Keratinocyte (primary cell): Measurements from ENCODE around the gene MYO15B. TPM values are rescaled to one million over a fixed set of nuclear protein-coding genes. Genes with fewer than 3 reads are reported as not detected.

ENCODE experiments used
- DNase-seq: peaks from one replicate; pipeline ENCODE4 v3.0.0-alpha.2; 2011; ENCODE audit warnings: low read depth, missing footprints, low spot score
- FAIRE-seq: peaks from 2 replicates; lab custom pipeline; 2011; peaks lifted over from hg19 to GRCh38; lab: Jason Lieb, UNC
- H2AFZ ChIP-seq: 2 replicates; pipeline ENCODE4 v1.6.0; 2012; ENCODE audit warnings: low read length, control low read depth, inconsistent platforms; ENCODE audit not compliant: control insufficient read depth
- H3K27ac ChIP-seq: 2 replicates; pipeline ENCODE4 v1.5.1; 2011; ENCODE audit warnings: low read length; ENCODE audit not compliant: control insufficient read depth, insufficient read depth
- H3K27me3 ChIP-seq: 3 replicates; pipeline ENCODE4 v1.6.0; 2011; ENCODE audit warnings: low read length; ENCODE audit not compliant: control insufficient read depth, insufficient read depth; ENCODE audit errors: extremely low read depth
- H3K36me3 ChIP-seq, 2 experiments: 2 replicates in 1 of 2; 3 replicates in 1 of 2; pipeline ENCODE4 v1.5.1; 2011; ENCODE audit warnings: low read length in 2 of 2, mild to moderate bottlenecking in 1 of 2; ENCODE audit not compliant: control insufficient read depth in 2 of 2, insufficient read depth in 2 of 2; ENCODE audit errors: extremely low read depth in 1 of 2
- H3K4me1 ChIP-seq: 3 replicates; pipeline ENCODE4 v1.5.1; 2011; ENCODE audit warnings: low read length; ENCODE audit not compliant: control insufficient read depth, insufficient read depth; ENCODE audit errors: extremely low read depth
- H3K4me2 ChIP-seq: 3 replicates; pipeline ENCODE4 v1.6.0; 2011; ENCODE audit warnings: low read depth, low read length; ENCODE audit not compliant: control insufficient read depth, insufficient read depth; ENCODE audit errors: extremely low read depth
- H3K4me3 ChIP-seq, 3 experiments: fragments of 200-600 bp in 1 of 3; sonication (generic) in 1 of 3; 2 replicates in 2 of 3; 3 replicates in 1 of 3; pipeline ENCODE4 v1.5.1; 2011 to 2016; ENCODE audit warnings: low read length in 3 of 3, mild to moderate bottlenecking in 3 of 3, control low read depth in 2 of 3, inconsistent platforms in 1 of 3, low read depth in 1 of 3, mixed read lengths in 1 of 3, mixed run types in 1 of 3, moderate library complexity in 1 of 3; ENCODE audit not compliant: control insufficient read depth in 2 of 3, insufficient read depth in 2 of 3; ENCODE audit errors: extremely low read depth in 1 of 3
- H3K79me2 ChIP-seq: 2 replicates; pipeline ENCODE4 v1.6.0; 2012; ENCODE audit warnings: low read length; ENCODE audit not compliant: control insufficient read depth, insufficient read depth
- H3K9ac ChIP-seq: 3 replicates; pipeline ENCODE4 v1.6.0; 2011; ENCODE audit warnings: low read length; ENCODE audit not compliant: control insufficient read depth, insufficient read depth; ENCODE audit errors: extremely low read depth
- H3K9me1 ChIP-seq: 3 replicates; pipeline ENCODE4 v1.6.0; 2011; ENCODE audit warnings: low read length; ENCODE audit not compliant: control insufficient read depth, insufficient read depth; ENCODE audit errors: extremely low read depth
- H3K9me3 ChIP-seq: 2 replicates; pipeline ENCODE4 v1.5.1; 2012; ENCODE audit warnings: low read depth, low read length; ENCODE audit not compliant: control insufficient read depth
- H4K20me1 ChIP-seq: 3 replicates; pipeline ENCODE4 v1.6.0; 2011; ENCODE audit warnings: low read length; ENCODE audit not compliant: control insufficient read depth, insufficient read depth; ENCODE audit errors: extremely low read depth
- EZH2 ChIP-seq: IDR thresholded peaks from one replicate; pipeline ENCODE4 v1.6.1; 2012; ENCODE audit warnings: inconsistent platforms, mild to moderate bottlenecking, low read length, moderate library complexity
- dilution Hi-C: fragments of 300-500 bp; cut with MboI; formaldehyde crosslinking; loops from one replicate; pipeline ENCODE4 v1.7.0; 2020; ENCODE audit warnings: low sequenced_read_pairs; ENCODE audit not compliant: extremely low pct_ligation_motif_present
- polyA plus RNA-seq, 5 experiments: library from polyadenylated mRNA; depleted of rRNA in 3 of 5; stranded (reverse) in 3 of 5; stranded (forward) in 1 of 5; unstranded in 1 of 5; fragments of >200 nt; gene quantifications; 1 replicate in 1 of 5; 2 replicates in 3 of 5; 3 replicates in 1 of 5; pipeline versions ENCODE4 v1.2.1 to v1.2.3, GENCODE V29; 2011 to 2012; ENCODE audit warnings: missing spikeins in 2 of 5, low read depth in 1 of 5, low replicate concordance in 1 of 5
- TF ChIP-seq, protein P1 (sequence below), 3 experiments: IDR thresholded peaks in 1 of 3; conservative IDR thresholded peaks in 1 of 3; optimal IDR thresholded peaks in 1 of 3; 2 replicates in 2 of 3; 3 replicates in 1 of 3; pipeline versions ENCODE3 to v1.5.1; 2011; ENCODE audit warnings: low read length in 3 of 3, mild to moderate bottlenecking in 3 of 3, moderate library complexity in 2 of 3, control low read depth in 1 of 3, inconsistent platforms in 1 of 3; ENCODE audit not compliant: insufficient read depth in 2 of 3; ENCODE audit errors: extremely low read depth in 1 of 3

Gene MYO15B
- polyA plus RNA-seq, 1 donor (not counting 4 experiments of a cell fraction or from before 2014, with no cell fraction given): 0.14 TPM

DNA sequence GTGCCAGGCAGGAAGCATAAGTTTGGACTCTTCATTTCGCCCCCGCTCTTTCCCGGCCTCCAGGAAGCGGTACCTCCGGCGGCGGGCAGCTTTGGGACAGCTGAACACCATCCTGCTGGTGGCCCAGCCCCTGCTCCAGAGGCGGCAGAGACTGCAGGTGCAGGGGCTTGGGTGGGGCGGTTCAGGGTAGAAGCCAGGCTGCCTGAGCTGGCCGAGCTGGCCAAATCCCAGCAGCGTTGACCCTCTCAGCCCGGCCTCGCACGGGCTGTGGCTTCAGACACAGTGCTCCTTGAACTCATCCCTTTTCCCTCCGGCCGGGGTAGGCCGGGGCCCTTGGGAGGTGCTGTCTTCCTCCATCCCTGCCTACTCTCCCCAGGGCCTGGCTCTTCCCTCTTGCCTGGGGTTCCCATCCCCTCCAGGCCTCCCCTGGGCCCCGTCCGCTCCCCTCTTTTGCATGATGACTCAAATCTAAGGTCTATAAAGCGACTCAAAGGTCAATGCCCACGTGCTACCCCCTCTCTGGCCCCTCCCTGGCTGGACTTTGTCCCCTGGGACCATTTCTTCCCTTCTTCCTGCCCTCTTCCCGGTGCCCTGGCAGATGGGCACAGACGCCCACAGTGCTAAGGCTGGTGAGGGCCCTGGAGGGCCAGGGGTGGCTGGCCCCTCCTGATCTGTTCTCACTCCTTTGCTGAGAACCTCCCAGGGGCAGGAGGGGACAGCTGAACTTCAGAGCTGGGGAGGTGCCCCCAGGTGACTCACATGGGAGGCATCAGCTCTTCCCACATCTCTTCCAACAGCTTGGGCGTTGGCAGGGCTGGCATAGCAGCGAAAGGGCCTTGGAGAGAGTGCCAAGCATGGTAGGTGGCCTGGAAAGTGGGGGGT is 22.7 kb downstream of the MYO15B start:
- no peaks in the 10 kb centered on the region for H3K9me1 ChIP-seq
- H2AFZ ChIP-seq: no peak overlapping the region
- H4K20me1 ChIP-seq: no peaks in the 10 kb centered on the region
- DNase-seq (no peak), FAIRE-seq (no peak)
- TF ChIP-seq, protein P1, sequence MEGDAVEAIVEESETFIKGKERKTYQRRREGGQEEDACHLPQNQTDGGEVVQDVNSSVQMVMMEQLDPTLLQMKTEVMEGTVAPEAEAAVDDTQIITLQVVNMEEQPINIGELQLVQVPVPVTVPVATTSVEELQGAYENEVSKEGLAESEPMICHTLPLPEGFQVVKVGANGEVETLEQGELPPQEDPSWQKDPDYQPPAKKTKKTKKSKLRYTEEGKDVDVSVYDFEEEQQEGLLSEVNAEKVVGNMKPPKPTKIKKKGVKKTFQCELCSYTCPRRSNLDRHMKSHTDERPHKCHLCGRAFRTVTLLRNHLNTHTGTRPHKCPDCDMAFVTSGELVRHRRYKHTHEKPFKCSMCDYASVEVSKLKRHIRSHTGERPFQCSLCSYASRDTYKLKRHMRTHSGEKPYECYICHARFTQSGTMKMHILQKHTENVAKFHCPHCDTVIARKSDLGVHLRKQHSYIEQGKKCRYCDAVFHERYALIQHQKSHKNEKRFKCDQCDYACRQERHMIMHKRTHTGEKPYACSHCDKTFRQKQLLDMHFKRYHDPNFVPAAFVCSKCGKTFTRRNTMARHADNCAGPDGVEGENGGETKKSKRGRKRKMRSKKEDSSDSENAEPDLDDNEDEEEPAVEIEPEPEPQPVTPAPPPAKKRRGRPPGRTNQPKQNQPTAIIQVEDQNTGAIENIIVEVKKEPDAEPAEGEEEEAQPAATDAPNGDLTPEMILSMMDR (optimal IDR thresholded peaks at IDR 0.05 in 1 of 3, IDR thresholded peaks at IDR 0.05 in 1 of 3, conservative IDR thresholded peaks at IDR 0.05 in 1 of 3; ENCODE audit: extremely low read depth in 1 of 3, insufficient read depth in 2 of 3, low read length in 3 of 3): no peak
- TF ChIP-seq EZH2: no peak
- H3K36me3 ChIP-seq: no peaks in the 10 kb centered on the region
- dilution Hi-C loops: no loop called here
- peaks cover 7% of the 10 kb centered on the region for H3K27me3 ChIP-seq
- H3K4me1 ChIP-seq: no peaks in the 10 kb centered on the region
- no peak overlapping the region for H3K4me3 ChIP-seq
- no peaks in the 10 kb centered on the region for H3K9me3 ChIP-seq
- H3K4me2 ChIP-seq: no peak overlapping the region
- H3K9ac ChIP-seq: no peak overlapping the region
- H3K79me2 ChIP-seq: no peaks in the 10 kb centered on the region
- no peak overlapping the region for H3K27ac ChIP-seq

- TF ChIP-seq EZH2: no peak
- TF ChIP-seq, protein P1 (optimal IDR thresholded peaks at IDR 0.05 in 1 of 3, IDR thresholded peaks at IDR 0.05 in 1 of 3, conservative IDR thresholded peaks at IDR 0.05 in 1 of 3; ENCODE audit: extremely low read depth in 1 of 3, insufficient read depth in 2 of 3, low read length in 3 of 3): no peak
- dilution Hi-C loops: no loop called here
- H2AFZ ChIP-seq: no peak overlapping the region
- H3K4me3 ChIP-seq: no peak overlapping the region
- H3K9ac ChIP-seq: no peak overlapping the region
- no peaks in the 10 kb centered on the region for H3K4me1 ChIP-seq
- no peaks in the 10 kb centered on the region for H3K9me1 ChIP-seq
- no peaks in the 10 kb centered on the region for H3K79me2 ChIP-seq
- no peaks in the 10 kb centered on the region for H3K9me3 ChIP-seq
- H3K4me2 ChIP-seq: no peak overlapping the region
- no peaks in the 10 kb centered on the region for H3K36me3 ChIP-seq
- FAIRE-seq: no peak
- H3K27me3 ChIP-seq: peaks cover 3% of the 10 kb centered on the region
- no peak for DNase-seq
- no peaks in the 10 kb centered on the region for H4K20me1 ChIP-seq
- no peak overlapping the region for H3K27ac ChIP-seq
Observed at GRCh38 chr17:75611851-75612429, 24.3 kb downstream of the MYO15B start.
